Putamen (tissue), 1 donor: Measurements from ENCODE around the gene RCHY1.
"Not testable (repeated sequence)": the region's sequence is repeated elsewhere in the genome, so short reads cannot be mapped to it uniquely, and the experiment has no call there.

Experiments
- DNase-seq: peaks from one replicate; pipeline ENCODE4 v3.0.0-alpha.2; 2016; ENCODE audit warnings: low spot score

Gene RCHY1

DNA sequence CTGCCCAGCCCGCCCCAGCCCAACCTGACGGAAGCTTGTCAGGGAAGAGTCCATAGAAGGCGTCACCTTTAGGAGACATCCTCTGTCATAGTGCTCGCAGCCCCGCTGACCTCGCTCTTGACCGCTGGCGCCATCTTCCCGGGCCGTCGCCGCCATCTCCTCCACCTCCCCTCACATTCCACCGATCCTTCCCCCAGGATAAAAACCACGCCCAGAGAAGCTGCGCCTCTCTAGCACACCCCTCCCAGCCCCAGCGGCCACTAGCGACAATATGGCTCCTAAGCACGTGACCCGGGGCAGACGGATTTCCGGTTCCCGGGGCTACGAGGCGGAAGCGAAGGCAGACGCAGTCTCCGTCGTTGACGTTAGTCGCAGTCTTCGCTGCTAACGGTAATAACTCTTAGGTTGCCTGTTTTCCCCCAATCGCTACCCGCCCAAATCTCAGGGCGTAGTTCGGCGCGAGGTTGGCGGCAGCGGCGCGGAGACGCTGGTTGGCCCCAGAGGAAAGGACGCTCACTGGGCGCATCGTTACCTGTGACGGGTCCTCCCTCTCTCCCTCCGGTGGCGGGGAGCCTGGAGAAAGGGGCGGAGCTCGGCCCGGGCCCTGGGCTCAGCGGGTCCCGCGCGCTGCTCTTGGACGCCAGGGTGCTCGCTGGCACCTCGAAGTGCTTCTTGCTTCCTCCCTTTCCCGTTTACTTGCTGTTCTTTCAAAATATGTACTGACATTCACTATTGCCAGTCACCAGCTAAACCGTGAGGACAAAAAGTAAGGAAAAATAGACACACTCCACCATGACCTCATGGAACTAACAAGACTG lies at the start of gene RCHY1, which contains the start of gene THAP6:
RCHY1 (minus strand) TSS at position 273 of the 818 bp plus-strand sequence; CDS start at position 156, 117 bp downstream.
THAP6 (plus strand) TSS at position 343 of the 818 bp plus-strand sequence. CDS start 980 bp downstream, outside the sequence.
- peak; percentile 96 for DNase-seq

GRCh38 chr4:75561789-75562188 lies 47.6 kb upstream of the RCHY1 start:
- no peak for DNase-seq

- no peak for DNase-seq
Measured at GRCh38 chr4:75557696-75558095, 43.5 kb upstream of the RCHY1 start.

GRCh38 chr4:75555294-75556164 lies 41.3 kb upstream of the RCHY1 start, which contains the start of gene ODAPH:
Gene ODAPH (plus strand): TSS chr4:75556066. CDS start chr4:75556083, 17 bp downstream.
- DNase-seq, result no peak

- DNase-seq, result no peak
Measured at GRCh38 chr4:75552452-75552851, 38.2 kb upstream of the RCHY1 start.

- no peak for DNase-seq
Measured at GRCh38 chr4:75549019-75549418, 34.8 kb upstream of the RCHY1 start.

- no peak for DNase-seq
Measured at GRCh38 chr4:75547647-75548387, 33.6 kb upstream of the RCHY1 start.

DNA sequence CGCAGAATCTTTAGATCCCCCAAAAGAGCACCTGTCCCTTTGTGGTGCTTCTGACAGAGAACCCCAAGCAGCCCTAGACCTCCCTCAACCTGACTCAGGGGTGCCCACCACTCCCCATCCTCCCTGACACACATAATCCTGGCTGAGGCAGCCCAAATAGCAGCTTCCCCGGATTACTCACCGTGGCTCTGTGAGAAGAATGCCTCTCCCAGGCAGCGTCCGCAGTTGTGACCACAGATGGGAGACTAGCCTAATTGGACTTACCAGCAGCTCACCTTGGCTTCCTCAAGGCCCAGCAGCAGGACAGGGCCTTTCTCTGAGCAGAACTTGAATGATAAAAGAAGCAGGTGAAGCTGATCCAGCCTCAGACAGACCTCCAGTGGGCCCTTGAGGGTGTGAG lies 31.3 kb upstream of the RCHY1 start:
- DNase-seq, result no peak

DNA sequence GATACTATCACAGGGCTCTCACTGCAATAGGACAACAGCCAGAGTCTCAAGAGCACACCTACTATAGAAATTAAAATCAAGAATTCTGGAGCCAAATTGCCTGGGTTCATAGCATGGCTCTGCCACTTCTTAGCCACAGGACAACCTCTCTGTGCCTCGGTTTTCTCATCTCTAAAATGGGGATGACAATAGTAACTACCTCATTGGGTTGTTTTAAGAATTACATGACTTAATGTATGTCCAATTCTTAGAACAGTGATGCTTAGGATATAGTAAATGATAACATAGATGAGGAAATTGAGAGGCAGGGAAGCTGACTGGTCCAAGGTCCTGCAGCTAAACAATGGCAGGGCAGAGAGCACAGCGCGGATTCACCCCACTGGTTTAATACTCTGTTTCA lies 30.7 kb upstream of the RCHY1 start:
- DNase-seq, result no peak

DNA sequence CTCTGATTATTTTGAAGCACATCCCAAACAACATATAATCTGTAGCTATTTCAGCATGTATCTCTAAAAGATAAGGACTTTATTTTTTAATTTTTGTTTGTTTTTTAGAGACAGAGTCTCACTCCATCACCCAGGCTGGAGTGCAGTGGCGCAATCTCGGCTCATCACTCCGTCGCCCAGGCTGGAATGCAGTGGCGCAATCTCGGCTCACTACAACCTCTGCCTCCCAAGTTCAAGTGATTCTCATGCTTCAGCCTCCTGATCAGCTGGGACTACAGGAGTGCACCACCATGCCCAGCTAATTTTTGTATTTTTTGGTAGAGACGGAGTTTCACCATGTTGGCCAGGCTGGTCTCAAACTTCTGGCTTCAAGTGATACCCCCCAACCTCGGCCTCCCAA lies 30.0 kb upstream of the RCHY1 start:
- DNase-seq, result not testable (repeated sequence)

DNA sequence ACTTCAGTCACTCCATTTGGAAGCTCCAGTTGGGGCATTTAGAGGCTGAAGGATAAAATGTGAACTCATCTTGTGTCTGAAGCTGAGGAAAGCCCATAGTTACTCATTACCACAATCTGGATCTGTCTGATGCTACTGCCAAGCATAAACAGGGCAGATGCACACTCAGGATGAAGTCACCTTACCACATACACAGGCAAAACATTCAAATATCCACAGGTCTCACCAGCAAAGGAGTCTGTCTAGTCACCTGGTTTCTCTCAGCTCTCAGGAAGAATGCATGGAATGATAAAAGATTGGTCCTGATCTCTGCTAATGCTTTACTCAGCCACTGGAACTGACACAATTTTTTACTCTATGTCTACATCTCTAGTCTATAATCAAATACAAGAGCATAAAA lies 28.6 kb upstream of the RCHY1 start:
- DNase-seq, result no peak

GRCh38 chr4:75537308-75537707 lies 23.1 kb upstream of the RCHY1 start:
- DNase-seq, result not testable (repeated sequence)

GRCh38 chr4:75533926-75534325 lies 19.7 kb upstream of the RCHY1 start:
- not testable (repeated sequence) for DNase-seq

DNA sequence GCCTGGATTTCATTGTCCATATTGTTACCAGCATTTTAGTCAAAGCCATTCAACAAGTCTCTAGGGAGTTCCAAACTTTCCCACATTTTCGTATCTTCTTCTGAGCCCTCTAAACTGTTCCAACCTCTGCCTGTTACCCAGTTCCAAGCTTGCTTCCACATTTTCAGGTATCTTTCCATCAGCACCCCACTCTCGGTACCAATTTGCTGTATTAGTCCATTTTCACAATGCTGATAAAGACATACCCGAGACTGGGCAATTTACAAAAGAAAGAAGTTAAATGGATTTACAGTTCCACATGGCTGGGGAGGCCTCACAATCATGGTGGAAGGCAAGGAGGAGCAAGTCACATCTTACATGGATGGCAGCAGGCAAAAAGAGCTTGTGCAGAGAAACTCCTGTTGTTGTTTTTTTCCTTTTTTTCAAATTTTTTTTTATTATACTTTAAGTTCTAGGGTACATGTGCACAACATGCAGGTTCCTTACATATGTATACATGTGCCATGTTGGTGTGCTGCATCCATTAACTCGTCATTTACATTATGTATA lies 19.2 kb upstream of the RCHY1 start:
- DNase-seq, result not testable (repeated sequence)

DNA sequence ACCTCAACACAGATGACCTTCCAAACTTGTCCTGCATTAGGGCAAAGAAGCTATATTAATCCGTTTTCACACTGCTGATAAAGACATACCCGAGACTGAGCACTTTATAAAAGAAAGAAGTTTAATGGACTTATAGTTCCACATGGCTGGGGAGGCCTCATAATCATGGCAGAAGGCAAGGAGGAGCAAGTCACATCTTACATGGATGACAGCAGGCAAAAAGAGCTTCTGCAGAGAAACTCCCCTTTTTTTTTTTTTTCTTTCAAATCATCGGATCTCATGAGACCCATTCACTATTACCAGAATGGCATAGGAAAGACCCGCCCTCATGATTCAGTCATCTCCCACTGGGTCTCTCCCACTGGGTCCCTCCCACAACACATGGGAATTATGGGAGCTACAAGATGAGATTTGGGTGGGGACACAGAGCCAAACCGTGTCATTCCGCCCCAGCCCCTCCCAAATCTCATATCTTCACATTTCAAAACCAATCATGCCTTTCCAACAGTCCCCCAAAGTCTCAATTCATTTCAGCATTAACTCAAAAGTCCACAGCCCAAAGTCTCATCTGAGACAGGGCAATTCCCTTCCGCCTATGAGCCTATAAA lies 17.4 kb upstream of the RCHY1 start:
- DNase-seq, result not testable (repeated sequence)

DNA sequence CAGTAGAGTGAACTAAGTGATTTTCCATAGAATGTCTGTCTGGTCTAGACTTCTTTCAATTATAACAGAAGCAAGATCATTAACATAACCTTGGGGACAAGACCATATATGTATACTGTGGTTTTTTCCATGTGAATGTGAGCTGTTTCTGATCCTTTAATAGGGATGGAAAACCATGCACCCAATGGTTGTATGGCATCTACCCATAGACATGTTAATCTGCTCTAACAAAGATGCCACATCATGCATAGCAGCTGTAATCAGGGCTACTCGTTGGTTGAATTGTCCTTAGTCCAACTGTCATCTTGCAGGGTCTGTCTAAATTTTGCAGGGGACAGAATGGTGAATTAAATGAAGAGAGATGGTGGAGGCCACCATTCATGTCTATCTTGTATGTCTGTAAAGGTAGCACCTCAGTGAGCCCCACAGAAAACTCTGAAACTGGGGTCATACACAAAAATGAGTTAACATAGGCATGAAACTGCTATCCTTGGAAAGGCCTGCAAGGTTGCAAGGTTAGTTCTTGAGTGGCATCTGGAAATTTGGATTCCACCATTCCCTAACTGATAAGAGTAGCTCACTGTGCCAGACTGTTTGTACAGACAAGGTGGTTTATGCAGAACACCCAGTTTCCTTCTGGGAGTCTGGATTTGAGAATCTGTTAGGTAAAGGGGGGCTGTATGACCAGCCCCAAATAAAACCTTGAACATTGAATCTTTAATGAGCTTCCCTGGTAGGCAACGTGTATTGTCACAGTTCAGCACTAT lies 16.5 kb upstream of the RCHY1 start:
- no peak for DNase-seq

DNA sequence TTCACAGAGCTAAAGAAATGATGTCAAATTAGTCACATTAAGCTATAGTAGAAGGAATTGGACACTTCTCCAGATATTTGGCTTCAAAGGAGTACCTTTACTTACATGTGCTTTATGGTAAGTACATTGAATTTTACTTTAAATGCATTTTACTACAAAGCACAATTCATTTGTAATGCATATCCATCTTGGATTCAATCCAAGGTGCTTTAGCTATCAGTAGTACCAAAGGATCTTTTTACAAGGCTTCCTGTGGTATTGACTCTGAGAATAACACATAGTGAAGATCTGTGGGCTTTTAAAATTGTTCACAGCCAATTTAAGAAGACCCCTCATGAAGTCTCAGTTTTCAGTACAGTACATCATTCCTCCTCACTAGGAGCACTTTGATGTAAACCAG lies 13.3 kb upstream of the RCHY1 start:
- no peak for DNase-seq

GRCh38 chr4:75525910-75526309 lies 11.7 kb upstream of the RCHY1 start:
- no peak for DNase-seq

GRCh38 chr4:75525086-75525485 lies 10.9 kb upstream of the RCHY1 start:
- no peak for DNase-seq

DNA sequence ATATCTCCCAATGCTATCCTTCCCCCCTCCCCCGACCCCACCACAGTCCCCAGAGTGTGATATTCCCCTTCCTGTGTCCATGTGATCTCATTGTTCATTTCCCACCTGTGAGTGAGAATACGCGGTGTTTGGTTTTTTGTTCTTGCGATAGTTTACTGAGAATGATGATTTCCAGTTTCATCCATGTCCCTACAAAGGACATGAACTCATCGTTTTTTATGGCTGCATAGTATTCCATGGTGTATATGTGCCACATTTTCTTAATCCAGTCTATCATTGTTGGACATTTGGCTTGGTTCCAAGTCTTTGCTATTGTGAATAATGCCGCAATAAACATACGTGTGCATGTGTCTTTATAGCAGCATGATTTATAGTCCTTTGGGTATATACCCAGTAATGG lies 5.2 kb upstream of the RCHY1 start:
- DNase-seq, result not testable (repeated sequence)
